HK-2 (cell line): ENCODE results near the gene CRYGA.
"Not testable (repeated sequence)": the region's sequence is repeated elsewhere in the genome, so short reads cannot be mapped to it uniquely, and the experiment has no call there.

ENCODE experiments used
- DNase-seq: peaks from one replicate; pipeline ENCODE4 v3.0.0-alpha.2; 2018; ENCODE audit not compliant: unreplicated experiment

CRYGA gene

DNA sequence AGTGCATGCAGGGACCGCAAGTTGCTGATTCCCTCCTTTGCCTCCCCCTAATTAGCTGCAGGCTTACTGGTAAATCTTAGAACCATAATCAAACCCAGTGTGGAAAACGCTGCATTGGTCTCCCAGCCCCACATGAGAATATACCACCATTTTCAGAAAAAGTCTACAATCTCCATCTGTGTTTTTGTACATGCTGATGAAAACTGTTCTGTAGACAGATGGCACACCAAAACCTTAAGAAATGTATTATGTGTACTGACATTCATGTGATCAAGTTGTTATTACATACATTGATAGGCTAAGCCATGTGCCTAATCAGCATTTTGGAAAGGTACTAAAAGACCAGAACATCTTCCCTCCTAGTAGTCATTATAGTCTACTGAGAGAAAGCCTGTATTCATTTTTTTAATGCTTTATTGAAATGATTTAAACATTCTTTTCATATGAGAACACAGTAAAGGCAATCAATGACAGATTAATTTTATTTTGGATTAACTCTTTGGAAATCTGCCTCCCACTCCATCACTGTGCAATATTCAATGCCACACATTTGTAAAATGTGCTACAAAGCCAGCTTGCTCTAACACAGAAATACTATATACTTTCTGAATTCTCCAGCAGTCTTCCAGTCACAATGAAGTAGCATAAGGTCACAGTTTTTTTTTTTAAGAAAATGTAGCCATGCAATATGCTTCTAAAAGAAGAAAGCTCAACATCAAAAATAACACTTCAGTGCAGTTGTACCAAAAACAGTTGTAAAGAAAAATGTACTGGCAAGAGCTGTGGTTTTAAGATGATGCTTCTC lies 1.8 kb upstream of the CRYGA start:
- no peak for DNase-seq

DNA sequence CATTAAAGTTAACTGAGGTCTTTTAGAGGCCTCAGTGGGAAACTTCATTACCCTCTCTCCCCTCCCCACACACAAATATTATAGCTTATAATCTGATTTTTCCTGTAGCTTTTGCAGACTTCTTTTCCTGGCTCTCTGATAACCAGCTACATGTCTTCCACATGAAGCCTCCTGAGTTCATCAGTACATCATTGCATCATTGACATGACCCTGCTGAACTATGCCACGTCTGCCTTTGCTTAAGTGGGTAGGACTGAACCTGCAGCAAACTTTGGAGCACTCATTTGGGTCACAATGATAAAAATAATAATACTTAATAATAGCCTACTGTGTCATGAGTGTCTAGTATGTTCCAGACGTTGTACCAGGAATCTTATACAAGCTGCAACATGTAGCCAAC lies 7.0 kb downstream of the CRYGA start:
- no peak for DNase-seq

DNA sequence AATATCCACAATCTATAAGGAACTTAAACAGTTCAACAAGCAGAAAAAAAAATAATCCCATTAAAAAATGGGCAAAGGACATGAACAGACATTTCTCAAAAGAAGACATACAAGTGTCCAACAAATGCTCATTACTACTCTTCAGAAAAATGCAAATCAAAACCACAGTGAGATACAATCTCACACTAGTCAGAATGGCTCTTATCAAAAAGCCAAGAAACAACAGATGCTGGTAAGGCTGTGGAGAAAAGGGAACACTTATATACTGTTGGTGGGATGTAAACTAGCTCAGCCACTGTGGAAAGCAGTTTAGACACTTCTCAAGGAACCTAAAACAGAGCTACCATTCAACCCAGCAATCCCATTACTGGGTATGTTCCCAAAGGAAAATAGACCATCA lies 10.2 kb downstream of the CRYGA start:
- no peak for DNase-seq

DNA sequence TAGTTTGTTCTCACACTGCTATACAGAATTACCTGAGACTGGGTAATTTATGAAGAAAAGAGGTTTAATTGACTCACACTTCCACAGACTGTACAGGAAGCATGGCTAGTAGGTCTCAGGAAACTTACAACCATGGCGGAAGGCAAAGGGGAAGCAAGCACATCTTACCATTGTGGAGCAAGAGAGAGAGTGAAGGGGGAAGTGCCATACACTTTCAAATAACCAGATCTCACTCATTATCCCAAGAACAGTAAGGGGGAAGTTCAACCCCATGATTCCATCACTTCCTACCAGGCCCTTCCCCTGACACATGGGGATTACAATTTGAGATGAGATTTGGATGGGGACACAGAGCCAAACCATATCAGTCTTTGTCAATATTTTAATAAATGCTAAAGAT lies 12.4 kb downstream of the CRYGA start:
- DNase-seq: no peak

DNA sequence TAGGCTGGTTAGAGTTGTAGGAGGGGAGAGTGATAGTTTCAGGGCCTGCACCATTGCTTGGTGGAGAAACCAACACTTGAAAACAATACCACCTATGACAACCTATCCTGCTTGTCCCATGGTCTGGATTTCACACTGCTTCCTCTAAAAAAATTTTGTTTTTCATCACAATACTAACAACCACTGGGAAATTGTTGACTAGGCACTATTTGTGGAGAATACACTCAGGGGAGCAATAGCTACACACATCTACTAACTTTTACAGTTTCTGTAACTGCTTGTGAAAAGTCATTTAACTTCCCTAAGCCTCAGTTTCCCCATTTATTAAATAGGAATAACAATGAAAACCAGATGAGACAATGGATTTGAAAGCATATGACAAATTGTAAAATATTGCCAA lies 13.3 kb downstream of the CRYGA start:
- DNase-seq: no peak

DNA sequence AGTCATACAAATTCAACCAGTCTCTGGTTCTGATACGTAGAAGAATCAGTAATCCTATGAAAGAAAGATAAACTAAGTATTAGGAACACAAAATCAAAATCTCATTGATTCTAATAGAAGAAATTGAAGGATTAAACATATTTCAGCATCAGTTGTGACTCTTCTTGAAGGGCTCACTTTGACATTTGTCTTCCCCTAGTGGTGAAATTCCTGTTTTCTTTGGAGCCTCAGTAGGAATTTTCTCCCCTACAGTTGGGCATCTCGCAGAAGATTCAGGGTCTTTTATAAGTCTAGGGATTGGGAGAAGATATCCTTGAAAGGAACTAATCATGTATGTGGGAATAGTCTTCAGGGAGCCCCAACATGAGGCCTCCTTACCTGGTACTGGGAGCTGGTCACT lies 14.6 kb downstream of the CRYGA start:
- no peak for DNase-seq

DNA sequence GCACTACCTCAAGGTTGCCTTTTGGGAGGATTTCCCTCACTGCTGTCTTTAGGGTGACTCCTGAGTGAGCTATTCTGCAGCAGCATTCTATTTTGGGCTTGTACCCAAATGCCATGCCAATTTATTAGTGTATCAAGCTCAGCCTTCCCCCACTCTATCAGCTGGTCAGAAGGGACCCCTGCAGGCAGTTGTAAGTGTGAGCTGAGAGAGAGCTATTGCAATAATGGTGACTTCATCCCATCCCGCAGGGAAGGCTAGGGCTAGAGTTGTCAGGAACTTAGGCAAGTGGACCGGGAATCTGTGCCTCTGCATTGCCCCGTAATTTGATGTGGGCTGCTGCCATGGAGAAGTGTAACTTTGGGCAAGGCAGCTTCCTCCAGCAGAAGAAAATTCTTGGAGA lies 15.6 kb downstream of the CRYGA start:
- DNase-seq: no peak

DNA sequence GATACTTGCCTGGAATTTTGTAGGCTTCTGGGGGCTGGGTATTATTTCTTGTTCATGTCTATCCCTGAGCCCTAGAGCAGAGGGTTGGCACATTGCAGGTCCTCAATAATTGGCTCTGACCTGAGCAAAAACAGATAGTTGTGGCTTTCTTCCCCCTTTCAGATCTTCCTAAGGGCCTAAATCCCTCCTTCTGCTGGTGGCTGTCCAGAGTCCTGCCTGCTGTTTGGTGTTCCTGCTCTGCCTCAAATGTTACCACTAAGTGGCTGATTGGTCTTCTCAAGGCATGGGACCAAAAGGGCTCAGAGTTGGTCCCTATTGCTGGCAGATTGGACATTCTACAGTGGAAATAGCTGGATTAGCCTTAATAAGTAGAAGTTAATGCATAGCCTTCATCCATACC lies 16.4 kb downstream of the CRYGA start:
- DNase-seq: no peak

DNA sequence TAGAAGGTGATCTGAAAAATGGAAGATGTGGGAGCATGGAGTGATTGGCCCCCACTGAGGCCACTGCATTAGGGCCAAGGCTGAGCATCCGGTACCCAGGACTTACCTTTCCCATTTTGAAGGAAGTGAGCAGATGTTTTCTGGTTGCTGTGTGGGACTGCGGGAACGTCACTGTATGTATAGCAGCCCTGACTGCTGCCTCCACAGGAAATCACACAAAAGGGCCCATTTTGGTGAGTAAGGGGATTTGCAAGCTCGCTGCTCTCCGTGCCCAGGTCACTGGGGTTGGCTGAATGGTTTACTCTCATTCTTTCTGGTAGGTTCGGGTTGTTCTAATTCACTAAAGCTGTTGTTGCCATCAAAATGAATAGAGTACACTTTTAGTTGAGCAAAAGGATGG lies 17.4 kb downstream of the CRYGA start, which contains the start of gene CRYGB:
TSS of gene CRYGB (minus strand) at position 153 of the 400 bp plus-strand sequence. CDS start at position 115, 38 bp downstream.
- no peak for DNase-seq

DNA sequence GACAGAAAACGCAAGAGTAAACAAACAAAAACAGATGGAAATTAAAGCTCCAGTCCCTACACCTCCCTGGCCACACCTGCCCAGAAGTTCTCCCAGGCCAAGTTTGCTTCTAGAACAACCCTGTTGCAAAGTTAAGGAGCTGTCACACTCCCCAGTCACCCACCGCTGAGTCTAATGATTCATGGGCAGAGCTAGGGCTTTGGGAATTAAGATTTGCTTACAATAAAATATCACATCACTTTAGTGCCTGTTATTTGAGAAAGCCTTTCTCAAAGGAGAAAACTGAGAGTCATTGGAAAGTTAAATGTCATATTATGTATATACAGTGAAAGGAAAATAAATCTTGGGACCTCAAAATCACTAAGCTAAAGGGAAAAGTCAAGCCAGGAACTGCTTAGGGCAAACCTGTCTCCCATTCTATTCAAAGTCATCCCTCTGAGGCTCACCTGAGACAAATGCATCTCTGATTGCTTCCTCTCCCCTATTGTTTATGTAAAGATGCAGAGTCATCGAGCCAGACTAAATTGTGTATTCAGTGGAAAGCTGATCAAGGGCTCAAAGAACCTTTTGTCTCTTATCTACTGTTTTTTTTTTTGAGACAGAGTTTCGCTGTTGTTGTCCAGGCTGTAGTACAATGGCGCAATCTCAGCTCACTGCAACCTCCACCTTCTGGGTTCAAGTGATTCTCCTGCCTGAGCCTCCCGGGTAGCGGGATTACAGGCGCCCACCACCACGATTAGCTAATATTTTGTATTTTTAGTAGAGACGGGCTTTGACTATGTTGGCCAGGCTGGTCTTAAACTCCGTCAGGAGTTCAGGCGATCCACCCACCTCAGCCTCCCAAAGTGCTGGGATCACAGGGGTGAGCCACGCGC lies 20.2 kb downstream of the CRYGA start:
- no peak for DNase-seq

DNA sequence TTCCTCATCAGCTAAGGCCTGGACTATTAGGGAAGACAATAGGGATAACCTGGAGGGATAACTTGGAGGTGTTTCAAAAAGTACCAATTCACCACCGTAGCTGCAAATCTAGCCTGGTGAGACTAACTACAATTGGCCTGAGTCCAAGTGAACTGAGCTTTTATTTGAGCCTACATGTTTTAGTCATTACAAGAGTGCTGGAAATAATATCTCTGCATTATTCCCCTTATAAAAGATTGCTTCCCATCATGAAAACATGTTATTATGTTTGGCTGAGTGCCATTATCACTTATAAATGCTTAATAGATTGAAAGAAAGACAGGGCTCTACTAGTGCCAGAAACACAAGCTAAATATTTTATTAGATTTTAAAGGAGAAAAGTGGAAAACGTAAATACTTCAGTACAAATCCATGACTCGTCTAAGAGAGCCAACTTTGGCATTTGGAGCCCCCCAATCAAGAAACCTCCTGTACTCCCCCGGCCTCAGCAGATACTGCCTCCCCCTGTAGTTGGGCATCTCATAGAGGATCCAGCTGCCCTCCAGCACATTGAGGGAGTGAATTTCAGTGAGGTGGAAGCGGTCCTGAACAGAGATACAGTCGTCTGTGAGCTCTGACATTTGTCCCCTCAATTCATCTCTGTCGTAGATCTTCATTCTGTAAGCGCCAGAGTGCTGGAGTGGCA lies 21.0 kb downstream of the CRYGA start:
- no peak for DNase-seq

DNA sequence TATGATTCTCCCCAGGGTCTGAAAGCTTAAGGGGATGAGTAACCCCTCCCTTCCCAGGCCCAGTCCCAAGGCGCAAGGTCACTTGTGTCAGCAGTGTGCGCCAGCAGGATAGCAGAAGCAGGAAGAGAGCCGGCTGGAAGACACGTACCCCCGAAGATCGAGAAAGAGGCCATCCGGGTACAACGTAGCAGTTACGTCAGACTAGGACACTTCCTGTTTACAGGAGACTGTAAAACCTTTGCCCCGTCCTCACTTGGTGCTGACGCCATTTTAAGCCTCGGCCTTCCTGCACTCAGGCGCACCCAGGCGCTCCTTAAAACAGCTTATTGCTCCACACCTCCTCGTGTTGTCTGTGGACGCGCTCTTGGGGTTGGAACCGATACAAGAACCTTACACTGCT lies 23.9 kb downstream of the CRYGA start:
- DNase-seq: no peak

DNA sequence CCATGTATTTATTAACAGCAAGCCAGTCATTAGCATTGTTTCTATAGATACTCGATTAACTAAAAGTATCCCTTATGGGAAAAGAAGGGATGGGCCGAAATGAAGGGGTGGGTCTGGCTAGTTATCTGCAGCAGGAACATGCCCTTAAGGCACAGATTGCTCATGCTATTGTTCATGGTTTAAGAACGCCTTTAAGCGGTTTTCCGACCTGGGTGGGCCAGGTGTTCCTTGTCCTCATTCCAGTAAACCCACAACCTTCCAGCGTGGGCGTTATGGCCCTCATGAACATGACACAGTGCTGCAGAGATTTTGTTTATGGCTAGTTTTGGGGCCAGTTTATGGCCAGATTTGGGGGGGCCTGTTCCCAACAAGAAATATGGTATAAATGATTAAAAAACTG lies 25.1 kb downstream of the CRYGA start:
- not testable (repeated sequence) for DNase-seq

DNA sequence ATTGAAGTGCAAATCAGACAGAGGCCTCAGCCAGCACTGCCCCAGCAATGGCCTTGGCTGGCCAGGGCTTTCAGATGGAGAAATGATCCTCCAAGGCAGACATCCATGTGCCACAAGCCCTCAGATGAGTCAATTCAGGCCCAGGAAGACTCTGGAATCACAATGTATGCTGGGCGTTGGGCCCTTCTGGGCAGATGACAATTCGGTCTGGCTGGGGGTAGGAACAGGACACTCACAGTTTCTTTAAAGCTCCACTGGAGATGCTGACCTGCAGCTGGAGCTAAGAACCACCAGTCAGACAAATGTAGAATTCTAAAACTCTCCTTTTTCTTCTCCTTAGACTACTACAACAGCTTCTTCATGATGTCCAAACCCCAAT lies 26.7 kb downstream of the CRYGA start:
- no peak for DNase-seq

DNA sequence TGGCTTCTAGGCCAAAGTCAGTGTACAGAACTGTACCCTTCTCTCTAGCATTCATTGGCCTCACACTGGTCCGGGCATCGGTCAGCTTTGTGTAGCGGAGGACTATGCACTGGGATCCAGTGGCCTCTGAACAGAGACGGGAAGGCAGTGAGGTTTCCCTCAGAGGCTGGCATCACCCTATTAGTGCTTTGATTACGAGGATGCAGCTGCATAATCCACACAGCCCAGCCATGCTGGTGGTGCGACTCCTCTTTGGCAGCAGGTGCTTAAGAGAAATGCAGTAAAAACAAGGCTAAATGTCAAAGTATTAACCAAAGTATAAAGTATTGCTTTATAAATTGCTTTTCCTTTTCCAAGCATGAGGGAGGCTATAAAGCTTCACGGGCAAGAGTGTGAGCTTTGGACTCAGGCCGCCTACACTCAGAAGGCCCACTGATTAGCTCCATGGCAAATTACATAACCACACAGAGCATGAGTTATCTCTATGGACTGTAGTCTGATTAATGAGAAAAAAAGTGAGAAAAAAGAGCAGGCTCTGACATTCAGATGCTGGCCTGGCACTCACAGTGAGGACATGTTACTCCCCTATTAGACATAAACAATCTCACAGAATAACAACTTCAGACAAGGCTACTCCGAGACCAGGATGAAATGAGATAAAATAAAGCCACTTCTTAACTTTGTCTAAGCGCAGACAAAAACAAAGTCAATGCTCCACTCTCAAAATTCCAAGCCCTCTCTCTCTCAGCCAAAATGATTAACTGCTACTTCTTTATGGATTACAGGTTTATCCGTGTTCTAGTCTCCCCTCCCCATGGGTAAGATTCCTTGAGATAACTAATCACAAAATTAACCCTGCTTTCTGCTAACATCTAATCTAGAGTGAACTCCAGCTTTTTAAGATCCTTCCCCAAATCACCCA lies 27.3 kb downstream of the CRYGA start:
- DNase-seq: no peak

DNA sequence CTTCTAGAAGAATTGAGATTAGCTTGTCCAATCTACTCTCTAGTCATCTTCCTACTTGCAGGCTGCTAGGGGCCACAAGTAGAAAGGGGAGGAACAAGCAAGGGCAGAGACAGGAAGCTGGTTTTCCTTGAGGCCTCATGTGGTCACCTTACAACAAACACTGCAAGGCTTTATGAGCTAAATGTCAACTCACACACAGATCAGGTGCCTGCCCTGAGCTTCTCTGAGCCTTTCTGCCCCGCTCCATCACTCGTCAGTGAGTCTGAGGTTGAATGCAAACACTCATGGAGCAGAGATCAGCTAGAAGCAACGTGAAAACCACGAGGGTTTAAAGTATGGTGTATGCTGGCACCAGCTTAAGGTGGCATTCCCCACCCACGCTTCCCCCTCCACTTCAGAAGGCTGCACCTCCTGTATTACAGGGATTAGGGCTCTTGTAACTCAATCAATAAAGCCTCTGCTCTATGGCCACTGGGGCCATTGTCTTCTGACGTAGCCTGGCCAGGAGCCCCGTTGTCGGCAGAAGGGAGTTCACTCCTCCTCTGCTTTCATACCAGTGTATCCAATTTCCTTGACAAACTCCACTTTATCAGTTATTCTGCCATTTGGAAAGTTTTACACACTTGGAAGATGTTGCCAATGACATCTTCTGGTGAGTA lies 28.3 kb downstream of the CRYGA start:
- DNase-seq: no peak

DNA sequence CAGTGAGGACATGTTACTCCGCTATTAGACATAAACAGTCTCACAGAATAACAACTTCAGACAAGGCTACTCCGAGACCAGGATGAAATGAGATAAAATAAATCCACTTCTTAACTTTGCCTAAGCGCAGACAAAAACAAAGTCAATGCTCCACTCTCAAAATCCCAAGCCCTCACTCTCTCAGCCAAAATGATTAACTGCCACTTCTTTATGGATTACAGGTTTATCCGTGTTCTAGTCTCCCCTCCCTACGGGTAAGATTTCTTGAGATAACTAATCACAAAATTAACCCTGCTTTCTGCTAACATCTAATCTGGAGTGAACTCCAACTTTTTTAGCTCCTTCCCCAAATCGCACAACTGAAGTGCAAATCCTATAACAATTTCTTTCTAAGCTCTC lies 32.7 kb downstream of the CRYGA start:
- DNase-seq: no peak

DNA sequence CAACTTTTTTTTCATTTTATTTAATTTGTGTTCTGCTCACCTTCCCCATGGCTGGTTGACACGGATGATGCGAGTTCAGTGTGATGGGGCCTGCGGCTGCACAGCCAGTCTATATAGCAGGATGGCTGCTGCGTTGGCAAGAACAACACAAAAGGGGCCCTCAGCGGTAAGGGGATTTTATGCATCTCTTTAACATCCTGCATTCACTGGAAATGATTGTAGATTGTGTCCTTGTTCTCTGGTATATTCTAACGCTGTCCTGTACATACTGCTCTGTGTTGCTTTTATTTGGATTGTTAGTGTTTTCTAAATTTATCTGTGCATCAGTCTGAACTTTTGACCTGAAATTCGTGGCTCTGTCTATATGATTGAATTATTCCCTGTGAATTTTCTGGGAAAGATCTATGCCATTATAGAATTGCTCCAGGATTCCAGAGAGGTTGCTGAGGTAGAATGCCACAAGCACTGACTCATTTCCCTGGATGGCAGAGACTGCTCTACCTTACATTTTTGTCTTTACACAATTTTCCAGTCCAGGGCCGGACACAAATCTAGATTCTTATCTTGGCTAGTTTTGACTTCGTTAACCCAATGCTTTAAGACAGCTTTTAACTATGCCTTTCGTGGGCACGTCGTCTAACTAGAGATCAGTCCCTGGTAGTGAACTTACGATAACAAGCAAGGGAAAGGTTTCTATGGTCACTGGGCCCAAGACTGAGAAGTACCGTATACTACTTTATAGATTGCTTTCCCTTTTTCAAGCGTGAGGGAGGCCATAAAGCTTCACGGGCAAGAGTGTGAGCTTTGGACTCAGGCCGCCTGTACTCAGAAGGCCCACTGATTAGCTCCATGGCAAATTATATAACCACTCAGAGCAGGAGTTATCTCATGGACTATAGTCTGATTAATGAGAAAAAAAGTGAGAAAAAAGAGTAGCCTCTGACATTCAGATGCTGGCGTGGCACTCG lies 33.4 kb downstream of the CRYGA start, which contains the start of gene CRYGC:
TSS of gene CRYGC (minus strand) at position 85 of the 968 bp plus-strand sequence. CDS start at position 49, 36 bp downstream.
- no peak for DNase-seq

DNA sequence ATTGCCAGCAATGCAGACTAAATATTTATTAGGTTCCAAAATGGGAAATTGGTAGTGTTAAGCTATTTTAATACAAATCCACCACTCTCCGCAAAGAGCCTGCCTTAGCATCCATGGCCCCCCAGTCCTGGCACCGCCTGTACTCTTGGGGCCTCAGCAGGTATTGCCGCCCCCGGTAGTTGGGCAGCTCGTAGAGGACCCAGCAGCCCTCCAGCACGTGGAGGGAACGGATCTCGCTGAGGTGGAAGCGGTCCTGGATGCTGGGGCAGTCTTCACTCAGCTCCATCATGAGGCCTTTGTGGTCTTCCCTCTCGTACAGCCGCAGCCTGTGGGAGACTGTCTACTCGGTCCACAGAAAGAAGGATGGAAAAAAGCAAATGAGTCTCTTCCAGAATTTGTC lies 35.3 kb downstream of the CRYGA start:
- DNase-seq: no peak

DNA sequence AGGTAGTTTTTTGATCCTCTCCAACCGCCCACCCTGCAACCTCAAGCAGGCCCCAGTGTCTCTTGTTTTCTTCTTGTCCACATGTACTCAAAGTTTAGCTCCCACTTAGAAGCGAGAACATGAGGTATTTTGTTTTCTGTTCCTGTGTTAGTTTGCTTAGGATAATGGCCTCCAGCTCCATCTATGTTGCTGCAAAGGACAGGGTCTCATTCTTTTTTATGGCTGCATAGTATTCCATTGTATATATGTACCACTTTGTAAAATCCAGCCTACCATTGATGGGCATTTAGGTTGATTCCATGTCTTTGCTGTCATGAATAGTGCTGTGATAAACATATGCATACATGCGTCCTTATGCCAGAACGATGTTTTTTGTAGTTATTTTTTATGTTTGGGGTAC lies 36.3 kb downstream of the CRYGA start:
- no peak for DNase-seq
